ENCODE data around the gene NFASC.

NFASC gene

DNA sequence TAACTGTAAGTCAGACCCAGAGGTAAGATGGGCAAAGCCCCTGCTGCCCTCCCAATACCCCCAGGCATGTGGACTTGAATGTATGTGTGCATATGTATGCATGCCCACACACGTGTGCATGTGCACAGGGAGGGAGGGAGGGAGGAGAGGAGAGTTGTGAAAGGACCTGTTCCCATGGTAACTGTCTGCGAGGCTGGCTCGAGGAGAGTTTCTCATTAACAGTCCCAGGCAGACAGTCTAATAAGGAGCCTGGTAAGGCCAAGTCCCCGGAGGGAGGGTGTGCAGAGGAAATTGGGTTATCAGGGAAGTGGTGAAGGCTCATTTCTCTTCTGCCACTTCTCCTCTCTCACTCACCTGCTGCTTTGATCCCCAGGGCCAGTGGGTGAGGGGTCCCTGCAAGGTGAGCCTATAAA is 74.9 kb downstream of the NFASC start:
- Histone ChIP-seq H3K27ac (ENCODE audit: low read length) (no peak overlapping the region), H3K4me2 (ENCODE audit: low read length) (no peak overlapping the region), H3K27me3 (ENCODE audit: low read depth, low read length) (peaks cover 32% of the 10 kb centered on the region), H3K4me1 (ENCODE audit: low read length) (peaks cover 18% of the 10 kb centered on the region), H4K20me1 (ENCODE audit: insufficient read depth, low read length) (no peaks in the 10 kb centered on the region), H3K9ac (ENCODE audit: low read length) (no peak overlapping the region), H3K9me3 (ENCODE audit: insufficient read depth, low read length) (no peaks in the 10 kb centered on the region), H2AFZ (ENCODE audit: low read depth, low read length) (no peak overlapping the region), H3K79me2 (ENCODE audit: low read length) (no peaks in the 10 kb centered on the region), H3K4me3 (ENCODE audit: low read length) (no peak overlapping the region), H3K36me3 (replicated peaks; ENCODE audit: low read depth, low read length) (no peaks in the 10 kb centered on the region)
- TF ChIP-seq, protein P1, sequence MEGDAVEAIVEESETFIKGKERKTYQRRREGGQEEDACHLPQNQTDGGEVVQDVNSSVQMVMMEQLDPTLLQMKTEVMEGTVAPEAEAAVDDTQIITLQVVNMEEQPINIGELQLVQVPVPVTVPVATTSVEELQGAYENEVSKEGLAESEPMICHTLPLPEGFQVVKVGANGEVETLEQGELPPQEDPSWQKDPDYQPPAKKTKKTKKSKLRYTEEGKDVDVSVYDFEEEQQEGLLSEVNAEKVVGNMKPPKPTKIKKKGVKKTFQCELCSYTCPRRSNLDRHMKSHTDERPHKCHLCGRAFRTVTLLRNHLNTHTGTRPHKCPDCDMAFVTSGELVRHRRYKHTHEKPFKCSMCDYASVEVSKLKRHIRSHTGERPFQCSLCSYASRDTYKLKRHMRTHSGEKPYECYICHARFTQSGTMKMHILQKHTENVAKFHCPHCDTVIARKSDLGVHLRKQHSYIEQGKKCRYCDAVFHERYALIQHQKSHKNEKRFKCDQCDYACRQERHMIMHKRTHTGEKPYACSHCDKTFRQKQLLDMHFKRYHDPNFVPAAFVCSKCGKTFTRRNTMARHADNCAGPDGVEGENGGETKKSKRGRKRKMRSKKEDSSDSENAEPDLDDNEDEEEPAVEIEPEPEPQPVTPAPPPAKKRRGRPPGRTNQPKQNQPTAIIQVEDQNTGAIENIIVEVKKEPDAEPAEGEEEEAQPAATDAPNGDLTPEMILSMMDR (IDR thresholded peaks at IDR 0.05; ENCODE audit: low read depth, low read length): no peak
- no peak for TF ChIP-seq EZH2phosphoT487 (IDR thresholded peaks at IDR 0.05; ENCODE audit: low read depth)

DNA sequence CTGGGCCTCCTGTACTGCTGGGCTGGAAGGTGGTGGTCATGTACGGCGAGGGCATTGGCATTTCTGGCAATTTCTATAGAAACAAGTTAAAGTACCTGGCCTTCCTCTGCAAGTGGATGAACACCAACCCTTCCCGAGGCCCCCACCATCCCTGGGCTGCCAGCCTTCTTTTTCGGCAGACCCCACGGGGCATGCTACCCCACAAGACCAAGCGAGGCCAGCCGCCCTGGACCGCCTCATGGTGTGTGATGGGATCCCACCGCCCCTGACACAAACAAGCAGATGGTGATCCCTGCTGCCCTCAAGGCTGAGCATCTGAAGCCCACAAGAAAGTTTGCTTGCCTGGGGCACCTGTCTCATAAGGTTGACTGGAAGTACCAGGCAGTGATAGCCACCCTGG is 76.0 kb downstream of the NFASC start:
- Histone ChIP-seq H3K4me1 (ENCODE audit: low read length) (peaks cover 15% of the 10 kb centered on the region), H3K9ac (ENCODE audit: low read length) (no peak overlapping the region), H3K36me3 (replicated peaks; ENCODE audit: low read depth, low read length) (no peaks in the 10 kb centered on the region), H3K4me3 (ENCODE audit: low read length) (no peak overlapping the region), H2AFZ (ENCODE audit: low read depth, low read length) (no peak overlapping the region), H4K20me1 (ENCODE audit: insufficient read depth, low read length) (no peaks in the 10 kb centered on the region), H3K27ac (ENCODE audit: low read length) (no peak overlapping the region), H3K79me2 (ENCODE audit: low read length) (no peaks in the 10 kb centered on the region), H3K4me2 (ENCODE audit: low read length) (no peak overlapping the region), H3K9me3 (ENCODE audit: insufficient read depth, low read length) (no peaks in the 10 kb centered on the region), H3K27me3 (ENCODE audit: low read depth, low read length) (peaks cover 28% of the 10 kb centered on the region)
- no peak for TF ChIP-seq EZH2phosphoT487 (IDR thresholded peaks at IDR 0.05; ENCODE audit: low read depth)
- TF ChIP-seq, protein P1 (IDR thresholded peaks at IDR 0.05; ENCODE audit: low read depth, low read length): no peak

DNA sequence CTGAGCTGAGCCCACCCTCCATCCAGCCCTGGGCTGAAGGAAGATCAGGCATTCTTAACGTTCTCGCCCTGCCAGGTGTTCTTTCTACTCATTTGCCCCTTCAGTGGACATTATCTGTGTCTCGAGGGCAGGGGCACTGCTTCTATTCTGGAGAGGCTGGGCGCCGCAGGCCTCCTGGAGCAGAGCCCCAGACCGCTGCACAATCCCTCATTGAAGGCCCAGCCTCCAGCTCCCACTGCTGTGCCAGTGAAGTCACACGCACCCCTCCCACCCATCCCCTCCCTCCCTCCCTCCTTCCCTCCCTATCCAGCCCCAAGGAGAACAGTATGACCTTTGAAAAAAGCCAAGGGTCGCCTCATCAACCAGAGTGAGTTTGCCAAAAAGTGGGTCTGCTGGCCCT is 76.7 kb downstream of the NFASC start:
- H4K20me1 ChIP-seq (ENCODE audit: insufficient read depth, low read length): no peaks in the 10 kb centered on the region
- no peak overlapping the region for H3K4me2 ChIP-seq (ENCODE audit: low read length)
- no peaks in the 10 kb centered on the region for H3K36me3 ChIP-seq (replicated peaks; ENCODE audit: low read depth, low read length)
- no peak overlapping the region for H2AFZ ChIP-seq (ENCODE audit: low read depth, low read length)
- peaks cover 10% of the 10 kb centered on the region for H3K4me1 ChIP-seq (ENCODE audit: low read length)
- no peaks in the 10 kb centered on the region for H3K9me3 ChIP-seq (ENCODE audit: insufficient read depth, low read length)
- TF ChIP-seq EZH2phosphoT487 (IDR thresholded peaks at IDR 0.05; ENCODE audit: low read depth): no peak
- TF ChIP-seq, protein P1 (IDR thresholded peaks at IDR 0.05; ENCODE audit: low read depth, low read length): no peak
- H3K4me3 ChIP-seq (ENCODE audit: low read length): no peak overlapping the region
- H3K9ac ChIP-seq (ENCODE audit: low read length): no peak overlapping the region
- H3K27me3 ChIP-seq (ENCODE audit: low read depth, low read length): peaks cover 34% of the 10 kb centered on the region
- no peaks in the 10 kb centered on the region for H3K79me2 ChIP-seq (ENCODE audit: low read length)
- H3K27ac ChIP-seq (ENCODE audit: low read length): no peak overlapping the region

DNA sequence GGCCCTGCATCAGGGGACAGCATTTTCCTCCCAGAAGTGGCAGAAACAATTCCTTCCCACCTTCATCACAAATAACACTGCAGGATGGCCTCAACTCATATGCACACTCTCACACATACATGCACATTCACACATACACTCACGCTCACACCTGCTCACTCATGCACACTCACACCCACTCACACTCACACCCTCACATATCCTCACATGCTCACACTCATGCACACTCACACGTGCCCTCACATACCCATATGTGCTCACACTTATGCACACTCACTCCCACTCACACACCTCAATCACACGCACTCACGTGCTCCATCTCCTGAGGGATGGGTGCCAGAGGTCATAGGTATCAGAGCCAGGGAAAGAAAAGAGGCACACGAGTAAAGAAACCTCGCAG is 77.1 kb downstream of the NFASC start:
- Histone ChIP-seq H3K27me3 (ENCODE audit: low read depth, low read length) (peaks cover 34% of the 10 kb centered on the region), H4K20me1 (ENCODE audit: insufficient read depth, low read length) (no peaks in the 10 kb centered on the region), H3K27ac (ENCODE audit: low read length) (no peak overlapping the region), H3K36me3 (replicated peaks; ENCODE audit: low read depth, low read length) (no peaks in the 10 kb centered on the region), H2AFZ (ENCODE audit: low read depth, low read length) (no peak overlapping the region), H3K9ac (ENCODE audit: low read length) (no peak overlapping the region), H3K79me2 (ENCODE audit: low read length) (no peaks in the 10 kb centered on the region), H3K4me2 (ENCODE audit: low read length) (no peak overlapping the region), H3K9me3 (ENCODE audit: insufficient read depth, low read length) (no peaks in the 10 kb centered on the region), H3K4me3 (ENCODE audit: low read length) (no peak overlapping the region), H3K4me1 (ENCODE audit: low read length) (peaks cover 10% of the 10 kb centered on the region)
- TF ChIP-seq EZH2phosphoT487 (IDR thresholded peaks at IDR 0.05; ENCODE audit: low read depth): no peak
- TF ChIP-seq, protein P1 (IDR thresholded peaks at IDR 0.05; ENCODE audit: low read depth, low read length): no peak
